GM23338 (cell line): Measurements from ENCODE around the gene IKZF1.

ENCODE experiments used
- CREB1 ChIP-seq: fragments of 250-450 bp; sonication (Bioruptor Pico); IDR thresholded peaks from 2 replicates; pipeline ENCODE4 v1.5.0; 2020; ENCODE audit warnings: low read depth, mild to moderate bottlenecking, moderate library complexity
- EZH2 ChIP-seq: fragments of 200-600 bp; sonication (generic); IDR thresholded peaks from one replicate; pipeline ENCODE4 v1.8.0; 2017; ENCODE audit warnings: antibody characterized with exemption, mild to moderate bottlenecking, low read depth; ENCODE audit not compliant: unreplicated experiment
- NANOG ChIP-seq: IDR thresholded peaks from 2 replicates; pipeline ENCODE4 v1.6.1; 2016; ENCODE audit warnings: antibody characterized with exemption, borderline replicate concordance
- POLR2AphosphoS5 ChIP-seq: IDR thresholded peaks from 2 replicates; pipeline ENCODE4 v1.6.1; 2016; ENCODE audit warnings: antibody characterized with exemption, low read depth
- ZNF331 ChIP-seq: fragments of 250-450 bp; sonication (Bioruptor Pico); IDR thresholded peaks from 2 replicates; pipeline ENCODE4 v1.5.0; 2020; ENCODE audit warnings: low read depth, mild to moderate bottlenecking, moderate library complexity
- TF ChIP-seq, protein P1 (sequence below), 2 experiments: fragments of 200-600 bp in 1 of 2; sonication (generic) in 1 of 2; conservative IDR thresholded peaks; 2 replicates each; pipeline versions ENCODE4 v1.5.1 to v1.6.1; 2016 to 2017; ENCODE audit warnings: antibody characterized with exemption in 2 of 2, low read depth in 2 of 2, mild to moderate bottlenecking in 2 of 2, moderate library complexity in 1 of 2
- TF ChIP-seq, protein P2 (sequence below): IDR thresholded peaks from one replicate; pipeline ENCODE4 v1.6.1; 2018; ENCODE audit warnings: antibody characterized with exemption; ENCODE audit not compliant: unreplicated experiment

DNA sequence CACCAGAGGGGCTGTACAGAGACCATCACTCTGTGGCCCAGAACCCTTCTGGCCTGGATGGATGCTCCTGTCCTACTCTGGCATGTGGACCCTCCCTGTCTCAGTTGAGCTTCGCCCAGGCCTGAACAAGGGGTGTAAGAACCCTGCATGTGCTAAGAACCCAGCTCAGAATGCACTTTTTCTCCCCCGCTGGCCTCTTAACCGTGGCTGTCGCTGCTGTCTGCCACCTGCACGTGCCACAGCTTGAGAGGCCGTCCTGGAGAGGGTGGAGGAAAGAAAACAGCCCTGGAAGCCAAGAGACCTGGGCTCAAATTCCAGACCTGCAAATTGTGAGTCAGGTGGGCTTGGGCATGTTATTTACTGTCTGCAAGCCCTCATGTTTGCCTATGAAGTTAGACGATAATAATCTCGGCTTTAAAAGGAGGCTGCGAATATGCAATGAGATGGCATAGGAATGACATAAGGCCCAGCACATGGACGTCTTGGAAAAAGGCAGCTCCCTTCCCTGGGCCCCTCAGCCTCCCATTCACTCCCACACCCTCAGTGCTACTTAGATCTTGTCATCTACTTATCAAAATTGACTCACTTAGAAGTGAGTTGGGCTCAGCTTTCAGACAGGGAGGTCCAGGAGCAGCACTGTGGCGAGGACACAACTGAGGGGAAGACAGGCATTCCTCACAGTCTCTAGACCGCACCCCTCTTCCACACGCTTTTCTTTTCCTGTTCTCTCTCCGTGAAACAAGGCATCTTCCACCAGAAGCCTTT lies 114.2 kb downstream of the IKZF1 start:
- TF ChIP-seq, protein P1, sequence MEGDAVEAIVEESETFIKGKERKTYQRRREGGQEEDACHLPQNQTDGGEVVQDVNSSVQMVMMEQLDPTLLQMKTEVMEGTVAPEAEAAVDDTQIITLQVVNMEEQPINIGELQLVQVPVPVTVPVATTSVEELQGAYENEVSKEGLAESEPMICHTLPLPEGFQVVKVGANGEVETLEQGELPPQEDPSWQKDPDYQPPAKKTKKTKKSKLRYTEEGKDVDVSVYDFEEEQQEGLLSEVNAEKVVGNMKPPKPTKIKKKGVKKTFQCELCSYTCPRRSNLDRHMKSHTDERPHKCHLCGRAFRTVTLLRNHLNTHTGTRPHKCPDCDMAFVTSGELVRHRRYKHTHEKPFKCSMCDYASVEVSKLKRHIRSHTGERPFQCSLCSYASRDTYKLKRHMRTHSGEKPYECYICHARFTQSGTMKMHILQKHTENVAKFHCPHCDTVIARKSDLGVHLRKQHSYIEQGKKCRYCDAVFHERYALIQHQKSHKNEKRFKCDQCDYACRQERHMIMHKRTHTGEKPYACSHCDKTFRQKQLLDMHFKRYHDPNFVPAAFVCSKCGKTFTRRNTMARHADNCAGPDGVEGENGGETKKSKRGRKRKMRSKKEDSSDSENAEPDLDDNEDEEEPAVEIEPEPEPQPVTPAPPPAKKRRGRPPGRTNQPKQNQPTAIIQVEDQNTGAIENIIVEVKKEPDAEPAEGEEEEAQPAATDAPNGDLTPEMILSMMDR (conservative IDR thresholded peaks at IDR 0.05; ENCODE audit: low read depth in 2 of 2), result no peak
- TF ChIP-seq CREB1 (CRISPR knock-in tag) (no peak), EZH2 (no peak), NANOG (no peak), ZNF331 (CRISPR knock-in tag) (no peak), POLR2AphosphoS5 (no peak)
- TF ChIP-seq, protein P2, sequence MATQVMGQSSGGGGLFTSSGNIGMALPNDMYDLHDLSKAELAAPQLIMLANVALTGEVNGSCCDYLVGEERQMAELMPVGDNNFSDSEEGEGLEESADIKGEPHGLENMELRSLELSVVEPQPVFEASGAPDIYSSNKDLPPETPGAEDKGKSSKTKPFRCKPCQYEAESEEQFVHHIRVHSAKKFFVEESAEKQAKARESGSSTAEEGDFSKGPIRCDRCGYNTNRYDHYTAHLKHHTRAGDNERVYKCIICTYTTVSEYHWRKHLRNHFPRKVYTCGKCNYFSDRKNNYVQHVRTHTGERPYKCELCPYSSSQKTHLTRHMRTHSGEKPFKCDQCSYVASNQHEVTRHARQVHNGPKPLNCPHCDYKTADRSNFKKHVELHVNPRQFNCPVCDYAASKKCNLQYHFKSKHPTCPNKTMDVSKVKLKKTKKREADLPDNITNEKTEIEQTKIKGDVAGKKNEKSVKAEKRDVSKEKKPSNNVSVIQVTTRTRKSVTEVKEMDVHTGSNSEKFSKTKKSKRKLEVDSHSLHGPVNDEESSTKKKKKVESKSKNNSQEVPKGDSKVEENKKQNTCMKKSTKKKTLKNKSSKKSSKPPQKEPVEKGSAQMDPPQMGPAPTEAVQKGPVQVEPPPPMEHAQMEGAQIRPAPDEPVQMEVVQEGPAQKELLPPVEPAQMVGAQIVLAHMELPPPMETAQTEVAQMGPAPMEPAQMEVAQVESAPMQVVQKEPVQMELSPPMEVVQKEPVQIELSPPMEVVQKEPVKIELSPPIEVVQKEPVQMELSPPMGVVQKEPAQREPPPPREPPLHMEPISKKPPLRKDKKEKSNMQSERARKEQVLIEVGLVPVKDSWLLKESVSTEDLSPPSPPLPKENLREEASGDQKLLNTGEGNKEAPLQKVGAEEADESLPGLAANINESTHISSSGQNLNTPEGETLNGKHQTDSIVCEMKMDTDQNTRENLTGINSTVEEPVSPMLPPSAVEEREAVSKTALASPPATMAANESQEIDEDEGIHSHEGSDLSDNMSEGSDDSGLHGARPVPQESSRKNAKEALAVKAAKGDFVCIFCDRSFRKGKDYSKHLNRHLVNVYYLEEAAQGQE, result no peak
